OCI-LY7 (cell line): ENCODE results near the gene TLE5. TPM values are rescaled to one million over a fixed set of nuclear protein-coding genes. Genes with fewer than 3 reads are reported as not detected.
A peak's percentile ranks its signal among the peaks of the same experiment; 100 is the strongest.

Source experiments
- BruUV-seq: library from RNA; stranded (reverse); fragments of 400-500 nt; replicated peaks from 2 replicates; lab custom pipeline; 2021; lab: Mats Ljungman, UMichigan
- CTCF ChIA-PET: fragments of 300-600 bp; sonication (Branson Sonifier 250); formaldehyde crosslinking; loops from one replicate; lab custom pipeline; 2022; ENCODE audit warnings: antibody characterized with exemption; ENCODE audit not compliant: unreplicated experiment; lab: Charles Lee
- POLR2A ChIA-PET: fragments of 300-600 bp; sonication (Branson Sonifier 250); formaldehyde crosslinking; loops from one replicate; lab custom pipeline; 2022; ENCODE audit warnings: antibody characterized with exemption; lab: Charles Lee
- DNase-seq: peaks from one replicate; pipeline ENCODE4 v3.0.0-alpha.2; 2015; ENCODE audit warnings: low spot score
- H2AFZ ChIP-seq: fragments of 200-600 bp; sonication (generic), shearing (Covaris generic); 2 replicates; pipeline ENCODE4 v1.6.1; 2014; ENCODE audit warnings: mild to moderate bottlenecking, antibody characterized with exemption, low read length, moderate library complexity
- H3K27ac ChIP-seq: fragments of 200-600 bp; sonication (generic); 2 replicates; pipeline ENCODE4 v1.5.1; 2014; ENCODE audit warnings: mixed run types, low read depth, mild to moderate bottlenecking, moderate library complexity, low read length, inconsistent platforms; ENCODE audit not compliant: poor library complexity, severe bottlenecking
- H3K36me3 ChIP-seq: fragments of 200-600 bp; sonication (generic); 2 replicates; pipeline ENCODE4 v1.6.1; 2014; ENCODE audit warnings: mild to moderate bottlenecking, antibody characterized with exemption, low read length, moderate library complexity, mixed read lengths; ENCODE audit not compliant: insufficient read depth
- H3K4me1 ChIP-seq: fragments of 200-600 bp; sonication (generic); 2 replicates; pipeline ENCODE4 v1.5.1; 2014; ENCODE audit warnings: mild to moderate bottlenecking, low read length; ENCODE audit not compliant: insufficient read depth, poor library complexity, severe bottlenecking
- H3K4me2 ChIP-seq: fragments of 200-600 bp; sonication (generic); 2 replicates; pipeline ENCODE4 v1.6.1; 2014; ENCODE audit warnings: mild to moderate bottlenecking, low read length
- H3K4me3 ChIP-seq: fragments of 200-600 bp; sonication (generic); 2 replicates; pipeline ENCODE4 v1.5.1; 2014; ENCODE audit warnings: mild to moderate bottlenecking, low read depth, low read length; ENCODE audit not compliant: poor library complexity, severe bottlenecking
- H3K79me2 ChIP-seq: fragments of 200-600 bp; sonication (generic); 2 replicates; pipeline ENCODE4 v1.6.1; 2016; ENCODE audit warnings: low read depth, mild to moderate bottlenecking, low read length, moderate library complexity, mixed read lengths; ENCODE audit not compliant: insufficient read depth
- H3K9me2 ChIP-seq: fragments of 200-600 bp; sonication (generic); 2 replicates; pipeline ENCODE4 v1.6.1; 2016; ENCODE audit warnings: mild to moderate bottlenecking, low read length, mixed read lengths; ENCODE audit not compliant: insufficient read depth
- H3K9me3 ChIP-seq: fragments of 200-600 bp; sonication (generic); 2 replicates; pipeline ENCODE4 v1.6.1; 2014; ENCODE audit warnings: mild to moderate bottlenecking, mixed run types, low read length, mixed read lengths
- H4K20me1 ChIP-seq: fragments of 200-600 bp; sonication (generic); 2 replicates; pipeline ENCODE4 v1.6.1; 2014; ENCODE audit warnings: mild to moderate bottlenecking, antibody characterized with exemption, low read length, moderate library complexity, mixed read lengths; ENCODE audit not compliant: insufficient read depth
- EZH2phosphoT487 ChIP-seq: fragments of 200-600 bp; sonication (generic); IDR thresholded peaks from 2 replicates; pipeline ENCODE4 v1.6.1; 2018; ENCODE audit warnings: low read depth, borderline replicate concordance, mild to moderate bottlenecking, mixed run types, antibody characterized with exemption, low read length, moderate library complexity, mixed read lengths
- intact Hi-C: fragments of 100-400 bp; cut with micrococcal nuclease; formaldehyde crosslinking; loops from one replicate; pipeline ENCODE4 v1.10.0; 2022; ENCODE audit not compliant: unreplicated experiment
- total RNA-seq, 2 experiments: library from RNA; depleted of rRNA in 1 of 2; stranded (reverse); fragments of >200 nt in 1 of 2; shearing (Covaris generic) in 1 of 2; gene quantifications; 2 replicates each; pipeline ENCODE4 v1.2.3, GENCODE V29; 2014 to 2022
- TF ChIP-seq, protein P1 (sequence below): fragments of 200-600 bp; sonication (generic); conservative IDR thresholded peaks from 2 replicates; pipeline ENCODE4 v1.5.1; 2014; ENCODE audit warnings: mild to moderate bottlenecking, antibody characterized with exemption, low read length, moderate library complexity, mixed read lengths

TLE5 gene
- total RNA-seq, 2 experiments from 2014 or later = 376 to 424 TPM

DNA sequence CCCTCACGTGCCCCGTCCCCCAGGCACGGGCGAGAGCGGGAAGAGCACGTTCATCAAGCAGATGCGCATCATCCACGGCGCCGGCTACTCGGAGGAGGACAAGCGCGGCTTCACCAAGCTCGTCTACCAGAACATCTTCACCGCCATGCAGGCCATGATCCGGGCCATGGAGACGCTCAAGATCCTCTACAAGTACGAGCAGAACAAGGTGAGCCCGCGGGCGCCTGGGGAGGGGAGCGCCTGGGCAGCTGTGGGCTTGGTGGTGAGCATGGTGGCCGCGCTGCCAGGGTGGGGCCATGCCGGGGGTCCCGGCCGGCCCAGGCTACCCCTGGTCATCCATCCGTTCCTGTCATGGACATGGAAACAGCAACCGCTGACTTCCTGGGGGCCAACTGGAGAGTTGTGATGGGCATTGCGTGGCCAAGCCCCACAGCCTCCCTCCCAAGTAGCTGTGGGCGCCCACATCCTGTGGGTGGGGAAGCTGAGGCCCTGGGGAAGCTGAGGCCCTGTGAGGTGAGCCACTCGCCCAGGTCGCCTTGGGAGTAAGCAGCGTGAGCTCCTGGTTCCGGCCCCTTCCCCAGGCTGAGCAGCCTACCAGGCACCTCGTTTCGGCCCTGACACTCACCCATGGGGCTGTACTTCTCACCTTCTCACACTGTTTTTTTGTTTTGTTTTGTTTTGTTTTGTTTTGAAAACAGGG is 48.0 kb upstream of the TLE5 start:
- CTCF ChIA-PET = no interaction called here
- Histone ChIP-seq H4K20me1 (no peaks in the 10 kb centered on the region; the same call in 1 of the 2 replicates), H3K4me1 (peaks cover 7% of the 10 kb centered on the region), H3K4me3 (no peak overlapping the region), H3K27ac (no peak overlapping the region), H3K36me3 (no peaks in the 10 kb centered on the region; the same call in 1 of the 2 replicates), H3K9me3 (no peaks in the 10 kb centered on the region), H3K79me2 (no peaks in the 10 kb centered on the region), H3K9me2 (no peaks in the 10 kb centered on the region), H3K4me2 (no peak overlapping the region), H2AFZ (no peak overlapping the region)
- TF ChIP-seq, protein P1, sequence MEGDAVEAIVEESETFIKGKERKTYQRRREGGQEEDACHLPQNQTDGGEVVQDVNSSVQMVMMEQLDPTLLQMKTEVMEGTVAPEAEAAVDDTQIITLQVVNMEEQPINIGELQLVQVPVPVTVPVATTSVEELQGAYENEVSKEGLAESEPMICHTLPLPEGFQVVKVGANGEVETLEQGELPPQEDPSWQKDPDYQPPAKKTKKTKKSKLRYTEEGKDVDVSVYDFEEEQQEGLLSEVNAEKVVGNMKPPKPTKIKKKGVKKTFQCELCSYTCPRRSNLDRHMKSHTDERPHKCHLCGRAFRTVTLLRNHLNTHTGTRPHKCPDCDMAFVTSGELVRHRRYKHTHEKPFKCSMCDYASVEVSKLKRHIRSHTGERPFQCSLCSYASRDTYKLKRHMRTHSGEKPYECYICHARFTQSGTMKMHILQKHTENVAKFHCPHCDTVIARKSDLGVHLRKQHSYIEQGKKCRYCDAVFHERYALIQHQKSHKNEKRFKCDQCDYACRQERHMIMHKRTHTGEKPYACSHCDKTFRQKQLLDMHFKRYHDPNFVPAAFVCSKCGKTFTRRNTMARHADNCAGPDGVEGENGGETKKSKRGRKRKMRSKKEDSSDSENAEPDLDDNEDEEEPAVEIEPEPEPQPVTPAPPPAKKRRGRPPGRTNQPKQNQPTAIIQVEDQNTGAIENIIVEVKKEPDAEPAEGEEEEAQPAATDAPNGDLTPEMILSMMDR = no peak
- no peak for TF ChIP-seq EZH2phosphoT487
- DNase-seq = no peak
- no TSS peak for BruUV-seq
- POLR2A ChIA-PET = no interaction called here
- intact Hi-C loops = no loop called here

GRCh38 chr19:3109491-3109890 is 47.2 kb upstream of the TLE5 start:
- intact Hi-C loops = no loop called here
- DNase-seq = no peak
- Histone ChIP-seq H3K4me3 (no peak overlapping the region), H3K4me2 (no peak overlapping the region), H3K36me3 (no peaks in the 10 kb centered on the region; the same call in 1 of the 2 replicates), H3K27ac (no peak overlapping the region), H3K9me3 (no peaks in the 10 kb centered on the region), H2AFZ (no peak overlapping the region), H3K4me1 (peaks cover 7% of the 10 kb centered on the region), H4K20me1 (no peaks in the 10 kb centered on the region; the same call in 1 of the 2 replicates), H3K9me2 (no peaks in the 10 kb centered on the region), H3K79me2 (no peaks in the 10 kb centered on the region)
- BruUV-seq = no TSS peak
- POLR2A ChIA-PET = no interaction called here
- CTCF ChIA-PET = no interaction called here
- TF ChIP-seq, protein P1 = no peak
- no peak for TF ChIP-seq EZH2phosphoT487

GRCh38 chr19:3108775-3109174 is 46.5 kb upstream of the TLE5 start:
- no peak overlapping the region for H2AFZ ChIP-seq

More at GRCh38 chr19:3108775-3109174, 46.5 kb upstream of the TLE5 start:
- ChIA-PET CTCF (no interaction called here), POLR2A (no interaction called here)
- Histone ChIP-seq H4K20me1 (no peaks in the 10 kb centered on the region; the same call in 1 of the 2 replicates), H3K9me2 (no peaks in the 10 kb centered on the region), H3K36me3 (no peaks in the 10 kb centered on the region; the same call in 1 of the 2 replicates), H3K9me3 (no peaks in the 10 kb centered on the region), H3K4me3 (no peak overlapping the region), H3K4me2 (no peak overlapping the region), H3K27ac (no peak overlapping the region), H3K4me1 (peaks cover 7% of the 10 kb centered on the region), H3K79me2 (no peaks in the 10 kb centered on the region)
- BruUV-seq = no TSS peak
- no peak for TF ChIP-seq EZH2phosphoT487
- TF ChIP-seq, protein P1 = peak; percentile 96
- peak; percentile 82 for DNase-seq
- intact Hi-C loops = loop anchor here (1.0 kb wide), 2 partner anchors 32 to 146 kb away; no protein-coding TSS in a partner anchor
